Smooth muscle cell (in vitro differentiated cells): ENCODE measurements around the gene MAGEF1. TPM values are rescaled to one million over a fixed set of nuclear protein-coding genes. Genes with fewer than 3 reads are reported as not detected.

Source experiments
- DNase-seq: peaks from one replicate; lab custom pipeline; 2025; ENCODE audit not compliant: unreplicated experiment; lab: John Stamatoyannopoulos, UW
- H2AFZ ChIP-seq: fragments of 200-600 bp; sonication (generic); 2 replicates; pipeline ENCODE4 v1.6.0; 2016; ENCODE audit warnings: antibody characterized with exemption, low read depth, mild to moderate bottlenecking
- H3F3A ChIP-seq: fragments of 200-600 bp; sonication (generic); 2 replicates; pipeline ENCODE4 v1.6.0; 2017; ENCODE audit warnings: antibody characterized with exemption, low read depth
- H3K27ac ChIP-seq: fragments of 200-600 bp; sonication (generic); 2 replicates; pipeline ENCODE4 v1.5.1; 2016; ENCODE audit warnings: low read depth, mild to moderate bottlenecking
- H3K27me3 ChIP-seq: fragments of 200-600 bp; sonication (generic); 2 replicates; pipeline ENCODE4 v1.6.1; 2016; ENCODE audit warnings: low read depth, mild to moderate bottlenecking
- H3K36me3 ChIP-seq: fragments of 200-600 bp; sonication (generic); 2 replicates; pipeline ENCODE4 v1.5.1; 2016; ENCODE audit warnings: low read depth
- H3K4me1 ChIP-seq: fragments of 200-600 bp; sonication (generic); 2 replicates; pipeline ENCODE4 v1.5.1; 2016; ENCODE audit warnings: low read depth
- H3K4me2 ChIP-seq: fragments of 200-600 bp; sonication (generic); 2 replicates; pipeline ENCODE4 v1.6.0; 2016; ENCODE audit warnings: mild to moderate bottlenecking
- H3K4me3 ChIP-seq: fragments of 200-600 bp; sonication (generic); 2 replicates; pipeline ENCODE4 v1.5.1; 2016; ENCODE audit warnings: mild to moderate bottlenecking
- H3K79me2 ChIP-seq: fragments of 200-600 bp; sonication (generic); 2 replicates; pipeline ENCODE4 v1.6.0; 2016; ENCODE audit warnings: low read depth, mild to moderate bottlenecking
- H3K9ac ChIP-seq: fragments of 200-600 bp; sonication (generic); 2 replicates; pipeline ENCODE4 v1.6.0; 2016; ENCODE audit warnings: low read depth
- H3K9me3 ChIP-seq: fragments of 200-600 bp; sonication (generic); replicated peaks from 2 replicates; pipeline ENCODE4 v1.5.1; 2016; ENCODE audit warnings: low read depth
- H4K20me1 ChIP-seq: fragments of 200-600 bp; sonication (generic); 2 replicates; pipeline ENCODE4 v1.6.0; 2016; ENCODE audit warnings: low read depth
- WGBS: methylation state at CpG from one replicate; pipeline ENCODE4 v1.1.7; 2016; ENCODE audit warnings: low lambda C conversion rate; 5-methylcytosine and 5-hydroxymethylcytosine counted together
- polyA plus RNA-seq: library from polyadenylated mRNA; unstranded; fragments of >200 nt; fragmentation: Nextera tagmentation; extraction: Ambion mirVana; gene quantifications from 2 replicates; pipeline ENCODE4 v1.2.1, GENCODE V29; 2016
- total RNA-seq: library from RNA; depleted of rRNA; stranded (reverse); fragments of >200 nt; gene quantifications from 2 replicates; pipeline ENCODE4 v1.2.3, GENCODE V29; 2014
- TF ChIP-seq, protein P1 (sequence below): fragments of 200-600 bp; sonication (generic); IDR thresholded peaks from 2 replicates; pipeline ENCODE4 v1.5.1; 2017; ENCODE audit warnings: borderline replicate concordance, mild to moderate bottlenecking, antibody characterized with exemption; ENCODE audit not compliant: insufficient read depth, poor library complexity, severe bottlenecking

Gene MAGEF1
- total and polyA plus RNA-seq, 2 experiments from 2014 or later = 37.0 to 52.7 TPM

- TF ChIP-seq, protein P1, sequence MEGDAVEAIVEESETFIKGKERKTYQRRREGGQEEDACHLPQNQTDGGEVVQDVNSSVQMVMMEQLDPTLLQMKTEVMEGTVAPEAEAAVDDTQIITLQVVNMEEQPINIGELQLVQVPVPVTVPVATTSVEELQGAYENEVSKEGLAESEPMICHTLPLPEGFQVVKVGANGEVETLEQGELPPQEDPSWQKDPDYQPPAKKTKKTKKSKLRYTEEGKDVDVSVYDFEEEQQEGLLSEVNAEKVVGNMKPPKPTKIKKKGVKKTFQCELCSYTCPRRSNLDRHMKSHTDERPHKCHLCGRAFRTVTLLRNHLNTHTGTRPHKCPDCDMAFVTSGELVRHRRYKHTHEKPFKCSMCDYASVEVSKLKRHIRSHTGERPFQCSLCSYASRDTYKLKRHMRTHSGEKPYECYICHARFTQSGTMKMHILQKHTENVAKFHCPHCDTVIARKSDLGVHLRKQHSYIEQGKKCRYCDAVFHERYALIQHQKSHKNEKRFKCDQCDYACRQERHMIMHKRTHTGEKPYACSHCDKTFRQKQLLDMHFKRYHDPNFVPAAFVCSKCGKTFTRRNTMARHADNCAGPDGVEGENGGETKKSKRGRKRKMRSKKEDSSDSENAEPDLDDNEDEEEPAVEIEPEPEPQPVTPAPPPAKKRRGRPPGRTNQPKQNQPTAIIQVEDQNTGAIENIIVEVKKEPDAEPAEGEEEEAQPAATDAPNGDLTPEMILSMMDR = no peak
- Histone ChIP-seq H3F3A (peaks cover 6% of the 10 kb centered on the region), H3K27me3 (no peaks in the 10 kb centered on the region), H3K9me3 (no peaks in the 10 kb centered on the region), H3K4me3 (no peak overlapping the region), H3K27ac (peak overlapping the region; percentile 66), H3K4me1 (no peaks in the 10 kb centered on the region), H2AFZ (peak overlapping the region; percentile 6), H4K20me1 (no peaks in the 10 kb centered on the region), H3K79me2 (no peaks in the 10 kb centered on the region), H3K9ac (peak overlapping the region; percentile 34), H3K36me3 (no peaks in the 10 kb centered on the region), H3K4me2 (peak overlapping the region; percentile 63)
- no peak for DNase-seq
- WGBS = 46% methylated on average over 13 of the region's 13 CpGs
Observed at GRCh38 chr3:184756151-184757021, 44.5 kb upstream of the MAGEF1 start.

- no peaks in the 10 kb centered on the region for H4K20me1 ChIP-seq
- H3K9ac ChIP-seq = no peak overlapping the region
- TF ChIP-seq, protein P1 = no peak
- peaks cover 6% of the 10 kb centered on the region for H3F3A ChIP-seq
- H3K4me3 ChIP-seq = no peak overlapping the region
- no peaks in the 10 kb centered on the region for H3K9me3 ChIP-seq
- 87% methylated on average over 8 of the region's 8 CpGs for WGBS
- H3K36me3 ChIP-seq = no peaks in the 10 kb centered on the region
- no peak overlapping the region for H2AFZ ChIP-seq
- H3K4me2 ChIP-seq = no peak overlapping the region
- H3K79me2 ChIP-seq = no peaks in the 10 kb centered on the region
- no peaks in the 10 kb centered on the region for H3K27me3 ChIP-seq
- no peak for DNase-seq
- no peak overlapping the region for H3K27ac ChIP-seq
- H3K4me1 ChIP-seq = no peaks in the 10 kb centered on the region
Observed at GRCh38 chr3:184755315-184755731, 43.5 kb upstream of the MAGEF1 start.

- Histone ChIP-seq H3K36me3 (no peaks in the 10 kb centered on the region), H3K9ac (no peak overlapping the region), H3K9me3 (no peaks in the 10 kb centered on the region), H4K20me1 (no peaks in the 10 kb centered on the region), H3F3A (peaks cover 6% of the 10 kb centered on the region), H3K79me2 (no peaks in the 10 kb centered on the region), H3K27me3 (no peaks in the 10 kb centered on the region), H3K27ac (no peak overlapping the region), H3K4me1 (peaks cover 4% of the 10 kb centered on the region), H3K4me3 (no peak overlapping the region), H3K4me2 (no peak overlapping the region), H2AFZ (no peak overlapping the region)
- 74% methylated on average over 5 of the region's 5 CpGs for WGBS
- no peak for DNase-seq
- TF ChIP-seq, protein P1 = no peak
Observed at GRCh38 chr3:184752361-184752760, 40.5 kb upstream of the MAGEF1 start.
